ENCODE measurements around the gene NLN. TPM values are rescaled to one million over a fixed set of nuclear protein-coding genes. Genes with fewer than 3 reads are reported as not detected.
"Not testable (repeated sequence)": the region's sequence is repeated elsewhere in the genome, so short reads cannot be mapped to it uniquely, and the experiment has no call there.

The NLN gene
- polyA plus RNA-seq, 4 donors: 34.8 to 48.8 (median 43.3) TPM

GRCh38 chr5:65866837-65867521, 145.0 kb downstream of the NLN start:
- no peak for DNase-seq (ENCODE audit: low read depth in 4 of 4, low spot score in 3 of 4)

DNA sequence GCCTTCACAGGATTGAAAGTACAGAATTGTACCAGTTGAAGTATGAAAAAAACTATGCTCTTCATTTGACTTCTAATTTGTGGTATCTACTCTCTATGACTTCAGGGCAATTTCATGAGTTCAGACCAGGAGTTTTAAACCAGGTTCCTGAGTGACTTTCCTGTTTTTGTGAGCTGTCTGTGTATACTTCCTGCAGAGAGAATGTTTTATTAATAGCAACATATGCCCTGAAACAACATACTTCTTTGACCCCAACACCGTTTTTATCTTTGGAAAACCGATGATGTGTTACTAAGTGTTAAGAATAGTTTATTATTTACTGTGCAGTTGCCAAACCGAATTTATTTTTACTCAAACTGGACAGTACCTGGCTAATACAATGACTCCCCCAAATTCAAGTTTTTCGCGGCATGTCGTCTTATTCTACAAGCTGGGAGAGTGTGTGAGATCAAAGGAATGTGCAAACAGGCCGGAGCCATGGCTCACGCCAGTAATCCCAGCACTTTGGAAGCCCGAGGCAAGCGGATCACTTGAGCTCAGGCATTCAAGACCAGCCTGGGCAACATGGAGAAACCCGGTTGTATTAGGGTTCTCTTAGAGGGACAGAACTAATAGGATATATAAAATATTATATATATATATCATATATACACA, 145.7 kb downstream of the NLN start:
- no peak for DNase-seq (ENCODE audit: low read depth in 4 of 4, low spot score in 3 of 4)

DNA sequence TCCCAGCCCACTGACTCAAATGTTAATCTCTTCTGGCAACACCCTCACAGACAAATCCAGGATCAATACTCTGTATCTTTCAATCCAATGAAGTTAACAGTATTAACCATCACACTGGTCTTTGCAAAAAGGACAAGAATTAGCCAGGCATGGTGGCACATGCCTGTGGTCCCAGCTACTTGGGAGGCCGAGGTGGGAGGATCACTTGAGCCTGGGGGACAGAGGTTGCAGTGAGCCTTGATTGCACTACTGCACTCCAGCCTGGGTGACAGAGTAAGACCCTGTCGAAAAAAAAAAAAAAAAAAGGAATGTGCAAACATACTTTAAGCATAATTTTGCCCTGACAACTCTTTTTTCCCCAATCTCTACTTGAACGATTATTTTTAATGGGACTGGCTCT, 146.5 kb downstream of the NLN start:
- no peak for DNase-seq (ENCODE audit: low read depth in 4 of 4, low spot score in 3 of 4)

DNA sequence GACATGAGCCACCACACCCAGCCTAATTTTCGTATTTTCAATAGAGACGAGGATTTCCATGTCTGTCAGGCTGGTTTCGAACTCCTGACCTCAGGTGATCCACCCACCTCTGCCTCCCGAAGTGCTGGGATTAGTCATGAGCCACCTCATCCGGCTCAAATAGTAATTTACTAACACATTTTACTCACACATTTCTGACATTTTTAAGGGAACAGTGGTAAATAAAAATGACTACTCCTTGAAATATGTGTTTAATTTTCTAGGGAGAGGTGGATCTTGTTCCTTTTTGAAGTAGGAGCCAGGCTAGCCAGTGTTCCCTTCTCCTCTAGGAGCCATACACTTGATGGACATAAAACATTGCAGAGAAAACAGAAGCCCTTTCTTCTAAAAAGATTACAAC, 149.2 kb downstream of the NLN start:
- no peak for DNase-seq (ENCODE audit: low read depth in 4 of 4, low spot score in 3 of 4)

GRCh38 chr5:65871776-65872175, 149.8 kb downstream of the NLN start:
- not testable (repeated sequence) for DNase-seq (ENCODE audit: low read depth in 4 of 4, low spot score in 3 of 4)

DNA sequence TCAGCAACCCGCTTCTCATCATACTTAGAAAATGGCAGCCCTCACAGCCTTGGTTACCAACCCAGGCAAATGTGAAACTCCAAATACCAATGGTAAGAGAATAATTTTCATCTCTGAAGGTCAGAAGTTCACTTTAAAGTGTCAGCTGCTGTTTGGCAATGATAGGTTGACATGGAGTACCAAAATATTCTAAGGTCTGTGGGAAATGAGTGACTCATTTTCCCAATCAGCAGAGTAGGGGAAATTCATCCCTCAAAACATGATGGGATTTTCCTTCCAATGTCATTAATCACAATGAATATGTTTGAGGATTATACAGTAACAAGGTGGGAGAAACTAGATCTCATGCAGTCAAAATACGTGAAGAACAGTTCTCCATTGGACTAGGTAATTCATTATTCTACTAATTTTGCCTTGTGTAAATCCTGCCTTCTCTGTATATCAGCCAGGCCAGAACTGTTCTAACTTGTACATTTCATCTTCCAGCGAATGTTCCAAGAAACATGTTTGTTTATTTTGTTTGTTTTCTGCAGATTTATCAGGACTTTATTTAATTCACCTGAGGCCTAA, 151.3 kb downstream of the NLN start:
- no peak for DNase-seq (ENCODE audit: low read depth in 4 of 4, low spot score in 3 of 4)

GRCh38 chr5:65874241-65874640, 152.2 kb downstream of the NLN start:
- no peak for DNase-seq (ENCODE audit: low read depth in 4 of 4, low spot score in 3 of 4)

- DNase-seq (ENCODE audit: low read depth in 4 of 4, low spot score in 3 of 4): no peak
These were observed 154.5 kb downstream of the NLN start for GRCh38 chr5:65876496-65876895.

DNA sequence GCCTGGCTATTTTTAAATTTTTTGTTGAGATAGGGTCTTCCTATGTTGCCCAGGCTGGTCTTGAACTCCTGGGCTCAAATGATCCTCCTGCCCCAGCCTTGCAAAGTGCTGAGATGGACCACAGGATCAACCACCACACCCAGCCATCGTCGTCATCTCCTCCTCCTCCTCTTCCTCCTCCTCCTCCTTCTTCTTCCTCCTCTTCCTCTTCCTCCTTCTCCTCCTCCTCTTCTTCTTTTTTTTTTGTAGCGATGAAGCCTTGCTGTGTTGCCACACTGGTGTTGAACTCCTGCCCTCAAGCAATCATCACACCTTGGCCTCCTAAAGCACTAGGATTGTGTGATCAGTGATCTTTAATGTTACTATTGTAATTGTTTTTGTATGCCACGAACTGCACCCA, 155.0 kb downstream of the NLN start:
- DNase-seq (ENCODE audit: low read depth in 4 of 4, low spot score in 3 of 4): no peak

Other genes with a start within 250 kb of the NLN start
- 1 to 10 TPM; 2.0 to 2.4 (median 2.2) TPM for gene ADAMTS6, start 240.3 kb upstream of the NLN start, polyA plus RNA-seq (ENCODE audit: insufficient read length in 4 of 4)
- 10 to 100 TPM; 24.1 to 37.4 (median 34.7) TPM for gene CENPK, start 159.0 kb upstream of the NLN start, polyA plus RNA-seq (ENCODE audit: insufficient read length in 4 of 4)
- 10 to 100 TPM; 58.5 to 82.7 (median 73.0) TPM for gene PPWD1, start 158.9 kb upstream of the NLN start, polyA plus RNA-seq (ENCODE audit: insufficient read length in 4 of 4)
- 10 to 100 TPM; 21.0 to 25.0 (median 23.9) TPM for gene TRIM23, start 97.9 kb upstream of the NLN start, polyA plus RNA-seq (ENCODE audit: insufficient read length in 4 of 4)
- 1 to 10 TPM; 4.0 to 6.0 (median 4.8) TPM for gene SHLD3, start 97.2 kb upstream of the NLN start, polyA plus RNA-seq (ENCODE audit: insufficient read length in 4 of 4)
- 10 to 100 TPM; 26.6 to 36.2 (median 33.5) TPM for gene TRAPPC13, start 97.2 kb upstream of the NLN start, polyA plus RNA-seq (ENCODE audit: insufficient read length in 4 of 4)
- gene SGTB, start 96 bp upstream of the NLN start, polyA plus RNA-seq (ENCODE audit: insufficient read length in 4 of 4): 10 to 100 TPM in 2 of 4 donors, 1 to 10 TPM in 2; 8.1 to 10.6 (median 9.8) TPM
- 100 to 1,000 TPM in 3 of 4 donors, 10 to 100 TPM in 1; 91.9 to 117 (median 114) TPM for gene ERBIN, start 204.4 kb downstream of the NLN start, polyA plus RNA-seq (ENCODE audit: insufficient read length in 4 of 4)

Data from right renal pelvis (tissue), 4 donors.